Coronary artery (tissue), 2 donors: ENCODE data around the gene GPC6.

Source experiments
- DNase-seq: peaks from one replicate; pipeline ENCODE4 v3.0.0-alpha.2; 2017; ENCODE audit warnings: low spot score
- H3K27ac ChIP-seq, 2 donors: fragments of 200-600 bp; sonication (generic); one replicate each; pipeline ENCODE4 v1.5.1; 2016 to 2019
- H3K4me3 ChIP-seq: fragments of 200-600 bp; sonication (generic); 2 replicates; pipeline ENCODE4 v1.5.1; 2016; ENCODE audit warnings: mild to moderate bottlenecking, moderate library complexity
- TF ChIP-seq, protein P1 (sequence below): fragments of 200-600 bp; sonication (generic); IDR thresholded peaks from one replicate; pipeline ENCODE4 v1.5.1; 2019; ENCODE audit warnings: antibody characterized with exemption

Gene GPC6

DNA sequence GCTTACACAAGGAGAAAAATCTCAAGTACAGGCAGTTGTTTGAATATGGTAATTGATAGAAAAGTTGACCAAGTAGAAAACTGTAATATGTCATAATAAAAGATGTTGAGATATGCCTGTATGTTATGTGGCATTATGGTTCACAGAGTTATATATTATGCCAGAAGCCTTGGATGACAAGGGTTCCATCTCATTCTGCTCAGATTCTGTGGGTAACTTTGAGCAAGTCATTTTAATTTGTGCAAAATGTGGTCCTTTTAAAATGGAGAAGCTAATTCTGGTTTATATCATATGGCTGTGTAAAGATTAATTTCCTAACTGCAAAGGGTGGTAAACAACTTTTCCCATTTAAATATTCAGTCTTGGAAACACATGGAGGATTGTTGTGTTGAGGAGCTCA, 180.9 kb downstream of the GPC6 start:
- no peak overlapping the region for H3K4me3 ChIP-seq
- H3K27ac ChIP-seq = no peak overlapping the region
- DNase-seq = no peak
- TF ChIP-seq, protein P1, sequence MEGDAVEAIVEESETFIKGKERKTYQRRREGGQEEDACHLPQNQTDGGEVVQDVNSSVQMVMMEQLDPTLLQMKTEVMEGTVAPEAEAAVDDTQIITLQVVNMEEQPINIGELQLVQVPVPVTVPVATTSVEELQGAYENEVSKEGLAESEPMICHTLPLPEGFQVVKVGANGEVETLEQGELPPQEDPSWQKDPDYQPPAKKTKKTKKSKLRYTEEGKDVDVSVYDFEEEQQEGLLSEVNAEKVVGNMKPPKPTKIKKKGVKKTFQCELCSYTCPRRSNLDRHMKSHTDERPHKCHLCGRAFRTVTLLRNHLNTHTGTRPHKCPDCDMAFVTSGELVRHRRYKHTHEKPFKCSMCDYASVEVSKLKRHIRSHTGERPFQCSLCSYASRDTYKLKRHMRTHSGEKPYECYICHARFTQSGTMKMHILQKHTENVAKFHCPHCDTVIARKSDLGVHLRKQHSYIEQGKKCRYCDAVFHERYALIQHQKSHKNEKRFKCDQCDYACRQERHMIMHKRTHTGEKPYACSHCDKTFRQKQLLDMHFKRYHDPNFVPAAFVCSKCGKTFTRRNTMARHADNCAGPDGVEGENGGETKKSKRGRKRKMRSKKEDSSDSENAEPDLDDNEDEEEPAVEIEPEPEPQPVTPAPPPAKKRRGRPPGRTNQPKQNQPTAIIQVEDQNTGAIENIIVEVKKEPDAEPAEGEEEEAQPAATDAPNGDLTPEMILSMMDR = no peak

DNA sequence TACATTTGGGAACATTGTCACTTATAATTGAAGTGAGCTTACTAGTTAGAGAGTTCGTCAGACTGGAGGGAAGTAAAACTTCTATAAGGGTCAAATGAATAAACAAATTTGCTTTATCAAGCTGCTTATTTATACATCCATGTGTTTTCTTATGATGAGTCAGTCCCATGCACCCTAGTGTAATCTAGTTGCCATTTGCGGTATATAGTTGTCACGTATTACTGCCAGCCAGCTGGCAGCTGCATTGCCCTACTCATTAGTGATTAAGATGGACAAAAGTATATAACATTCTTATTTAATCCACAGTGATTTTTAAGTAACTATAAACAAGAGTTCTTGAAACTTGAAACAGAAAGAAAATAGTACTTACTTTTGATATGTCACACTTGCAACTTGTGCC, 182.4 kb downstream of the GPC6 start:
- H3K4me3 ChIP-seq = no peak overlapping the region
- no peak overlapping the region for H3K27ac ChIP-seq
- TF ChIP-seq, protein P1 = no peak
- no peak for DNase-seq

DNA sequence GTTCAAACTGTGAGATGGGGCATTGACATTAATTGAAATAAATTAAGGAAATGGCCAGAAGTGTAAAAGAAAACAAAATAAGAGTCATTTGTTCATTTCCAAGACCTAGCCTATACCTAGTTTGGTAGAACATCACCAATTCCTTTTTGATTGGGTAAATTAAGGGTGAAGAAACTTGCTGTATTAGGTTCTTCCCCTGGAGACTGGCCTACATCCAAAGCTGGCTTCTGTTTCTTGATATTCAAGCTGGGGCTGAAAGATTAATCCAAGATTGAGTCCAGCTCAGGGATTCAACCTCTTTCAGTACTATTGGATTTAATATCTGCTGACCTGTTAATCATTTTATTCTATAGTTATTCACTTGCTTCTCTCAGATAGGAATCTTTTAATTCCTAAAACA, 183.2 kb downstream of the GPC6 start:
- H3K4me3 ChIP-seq = no peak overlapping the region
- no peak for DNase-seq
- no peak overlapping the region for H3K27ac ChIP-seq
- TF ChIP-seq, protein P1 = no peak

DNA sequence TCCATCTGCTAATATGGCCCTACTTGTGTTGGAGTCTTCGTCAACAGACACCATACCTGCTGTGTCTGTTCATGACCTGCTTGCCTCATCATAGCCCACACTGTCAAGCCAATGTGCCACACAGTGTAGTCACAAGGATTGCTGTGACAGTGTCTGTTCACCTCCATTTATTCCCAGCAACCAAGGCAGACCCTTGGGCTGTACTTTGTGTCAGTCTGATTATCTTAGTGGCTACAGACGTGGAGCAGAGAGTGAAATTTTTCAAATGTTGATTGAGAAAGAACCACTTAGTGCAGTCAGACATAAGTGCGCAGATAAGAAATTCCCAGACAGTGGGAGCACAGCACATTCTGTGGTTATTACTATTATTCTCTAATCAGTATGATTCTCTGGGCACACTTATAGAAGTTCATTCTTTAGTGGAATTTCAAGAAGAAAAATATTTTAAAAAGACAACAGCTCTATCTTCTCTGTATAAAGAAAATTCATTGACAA, 184.6 kb downstream of the GPC6 start:
- H3K27ac ChIP-seq = no peak overlapping the region
- TF ChIP-seq, protein P1 = no peak
- H3K4me3 ChIP-seq = no peak overlapping the region
- no peak for DNase-seq

DNA sequence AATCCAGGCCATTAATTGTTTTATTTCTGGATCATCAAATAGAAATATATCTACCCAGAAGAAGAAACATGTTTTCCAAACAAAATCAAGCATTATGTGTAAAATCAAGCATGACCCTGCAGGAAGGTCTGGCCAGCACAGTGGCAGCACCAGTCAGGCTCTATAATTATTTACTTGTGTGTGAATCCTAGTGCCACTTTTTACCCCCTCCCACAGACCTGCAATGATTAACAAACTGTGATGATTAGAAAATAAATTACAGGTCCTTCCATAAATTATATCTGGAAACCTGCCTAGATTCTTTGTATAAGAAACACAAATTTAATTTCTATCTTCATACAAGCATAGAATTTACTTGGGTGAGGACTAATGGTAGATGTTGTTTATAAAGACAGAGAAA, 186.1 kb downstream of the GPC6 start:
- TF ChIP-seq, protein P1 = no peak
- no peak overlapping the region for H3K4me3 ChIP-seq
- no peak for DNase-seq
- H3K27ac ChIP-seq = no peak overlapping the region

DNA sequence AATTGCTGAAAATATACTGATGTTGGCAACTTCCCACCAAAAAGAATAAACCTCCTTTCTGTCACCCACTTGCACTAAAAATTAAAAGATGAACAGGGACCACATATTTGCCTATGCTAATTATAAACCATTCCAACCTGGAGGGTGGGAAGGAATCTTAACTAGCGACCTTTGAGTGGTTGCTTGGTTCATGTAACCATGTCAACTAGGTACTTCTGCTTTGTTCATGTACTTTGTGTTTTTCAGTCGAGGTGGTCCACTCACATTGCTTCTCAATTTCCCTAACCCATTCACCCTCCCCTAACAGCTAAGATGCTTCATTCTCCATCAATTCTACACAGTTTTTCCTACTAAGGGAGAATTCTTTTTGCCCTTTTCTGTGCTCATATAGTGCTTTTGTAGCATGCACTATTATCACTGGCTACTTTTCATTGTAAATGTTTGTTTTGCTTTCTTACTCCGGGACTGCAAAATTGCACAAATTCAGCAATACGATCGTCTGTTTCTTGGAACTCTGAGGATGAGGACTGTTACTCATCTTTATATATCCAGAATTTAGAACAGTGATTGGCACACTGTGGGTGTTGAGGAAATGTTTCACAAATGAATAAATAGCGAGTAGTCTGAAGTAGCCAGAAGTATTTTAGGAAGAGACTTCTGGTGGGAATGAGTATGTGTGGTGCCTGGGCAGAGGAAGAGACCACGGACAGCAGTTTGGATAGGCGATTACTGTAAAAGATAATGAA, 187.5 kb downstream of the GPC6 start:
- DNase-seq = no peak
- peak overlapping the region; percentile 46 for H3K4me3 ChIP-seq
- H3K27ac ChIP-seq = peak overlapping the region in 1 of 2 donors; percentile 28
- TF ChIP-seq, protein P1 = no peak

DNA sequence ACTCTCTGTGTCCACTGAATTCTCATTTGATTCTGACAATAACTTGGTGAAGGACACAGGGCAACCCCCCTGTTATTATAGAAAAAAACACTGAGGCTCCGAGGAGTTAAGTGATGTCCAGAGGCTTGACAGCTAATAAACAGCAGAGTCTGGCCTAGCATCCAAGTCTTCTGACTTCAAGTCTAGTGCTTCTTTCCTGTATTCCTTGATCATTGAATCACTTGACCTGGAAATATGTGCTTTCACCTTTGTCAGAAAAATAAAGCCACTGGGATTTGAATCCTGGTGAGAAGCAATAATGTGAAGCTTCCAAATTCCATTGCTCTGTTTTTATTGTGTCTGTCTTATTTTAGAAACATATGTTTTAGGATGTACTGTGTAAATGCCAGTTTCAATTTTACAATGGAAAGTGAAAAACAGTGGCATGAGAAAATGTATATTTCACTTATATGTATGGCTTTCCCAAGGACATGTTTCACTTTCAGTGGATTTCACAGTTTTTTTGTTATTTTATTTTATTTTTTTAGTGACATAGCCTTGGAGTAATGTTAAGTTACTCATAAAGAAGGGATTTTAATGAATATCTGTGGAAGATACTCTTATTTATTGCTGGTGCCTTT, 190.2 kb downstream of the GPC6 start:
- TF ChIP-seq, protein P1 = no peak
- H3K4me3 ChIP-seq = no peak overlapping the region
- no peak overlapping the region for H3K27ac ChIP-seq
- DNase-seq = no peak
